Thyroid gland (tissue), 4 donors: ENCODE results near the gene MPDU1. TPM values are rescaled to one million over a fixed set of nuclear protein-coding genes. Genes with fewer than 3 reads are reported as not detected.

Experiments used
- DNase-seq, 2 donors: peaks; one replicate each; pipeline ENCODE4 v3.0.0-alpha.2; 2019
- H3K27ac ChIP-seq, 3 donors: fragments of 200-600 bp; sonication (generic); 1 replicate in 2 of 3; 2 replicates in 1 of 3; pipeline ENCODE4 v1.5.1; 2016 to 2019; ENCODE audit warnings: mild to moderate bottlenecking in 1 of 3, moderate library complexity in 1 of 3
- H3K27me3 ChIP-seq: fragments of 200-600 bp; sonication (generic); one replicate; pipeline ENCODE4 v1.5.1; 2019
- H3K36me3 ChIP-seq, 2 donors: fragments of 200-600 bp; sonication (generic); one replicate each; pipeline ENCODE4 v1.5.1; 2016 to 2019
- H3K4me1 ChIP-seq, 2 donors: fragments of 200-600 bp; sonication (generic); one replicate each; pipeline ENCODE4 v1.5.1; 2017 to 2019
- H3K4me3 ChIP-seq, 3 donors: fragments of 200-600 bp; sonication (generic); replicated peaks in 1 of 3; 1 replicate in 2 of 3; 2 replicates in 1 of 3; pipeline ENCODE4 v1.5.1; 2016; ENCODE audit warnings: mild to moderate bottlenecking in 1 of 3
- H3K9me3 ChIP-seq: fragments of 200-600 bp; sonication (generic); one replicate; pipeline ENCODE4 v1.5.1; 2017
- POLR2A ChIP-seq, 2 donors: fragments of 450-650 bp; IDR thresholded peaks; one replicate each; pipeline ENCODE4 v1.6.1; 2017; ENCODE audit warnings: antibody characterized with exemption in 2 of 2, mild to moderate bottlenecking in 2 of 2, moderate library complexity in 1 of 2
- WGBS, 2 donors: methylation state at CpG; one replicate each; pipeline ENCODE4 v1.1.5; 2017; 5-methylcytosine and 5-hydroxymethylcytosine counted together
- intact Hi-C: fragments of 100-400 bp; cut with DNase I; formaldehyde crosslinking; loops from one replicate; pipeline ENCODE4 v1.15.1; 2023
- total RNA-seq, 4 donors: library from RNA; depleted of rRNA; stranded (reverse); fragments of >200 nt; gene quantifications; one replicate each; pipeline ENCODE4 v1.2.3, GENCODE V29; 2016
- TF ChIP-seq, protein P1 (sequence below), 6 experiments: fragments of 200-600 bp in 3 of 6; fragments of 450-650 bp in 3 of 6; sonication (generic) in 3 of 6; IDR thresholded peaks; one replicate each; pipeline ENCODE4 v1.5.1; 2016 to 2019; ENCODE audit warnings: antibody characterized with exemption in 6 of 6, mild to moderate bottlenecking in 2 of 6, inconsistent platforms in 1 of 6, moderate library complexity in 1 of 6

MPDU1 gene
- total RNA-seq, 4 donors from 2014 or later, result 88.8 to 250 (median 164) TPM

GRCh38 chr17:7544911-7545310, 38.7 kb upstream of the MPDU1 start:
- WGBS, 2 donors, result 67 to 71% methylated on average over 6 of the region's 6 CpGs
- Histone ChIP-seq H3K9me3 (no peaks in the 10 kb centered on the region), H3K36me3 (no peaks in the 10 kb centered on the region), H3K4me1 (peaks cover 10 to 15% of the 10 kb centered on the region in 2 donors), H3K27me3 (no peaks in the 10 kb centered on the region), H3K27ac (no peak overlapping the region), H3K4me3 (no peak overlapping the region)
- TF ChIP-seq POLR2A (IDR thresholded peaks at IDR 0.05), result no peak
- TF ChIP-seq, protein P1, sequence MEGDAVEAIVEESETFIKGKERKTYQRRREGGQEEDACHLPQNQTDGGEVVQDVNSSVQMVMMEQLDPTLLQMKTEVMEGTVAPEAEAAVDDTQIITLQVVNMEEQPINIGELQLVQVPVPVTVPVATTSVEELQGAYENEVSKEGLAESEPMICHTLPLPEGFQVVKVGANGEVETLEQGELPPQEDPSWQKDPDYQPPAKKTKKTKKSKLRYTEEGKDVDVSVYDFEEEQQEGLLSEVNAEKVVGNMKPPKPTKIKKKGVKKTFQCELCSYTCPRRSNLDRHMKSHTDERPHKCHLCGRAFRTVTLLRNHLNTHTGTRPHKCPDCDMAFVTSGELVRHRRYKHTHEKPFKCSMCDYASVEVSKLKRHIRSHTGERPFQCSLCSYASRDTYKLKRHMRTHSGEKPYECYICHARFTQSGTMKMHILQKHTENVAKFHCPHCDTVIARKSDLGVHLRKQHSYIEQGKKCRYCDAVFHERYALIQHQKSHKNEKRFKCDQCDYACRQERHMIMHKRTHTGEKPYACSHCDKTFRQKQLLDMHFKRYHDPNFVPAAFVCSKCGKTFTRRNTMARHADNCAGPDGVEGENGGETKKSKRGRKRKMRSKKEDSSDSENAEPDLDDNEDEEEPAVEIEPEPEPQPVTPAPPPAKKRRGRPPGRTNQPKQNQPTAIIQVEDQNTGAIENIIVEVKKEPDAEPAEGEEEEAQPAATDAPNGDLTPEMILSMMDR (IDR thresholded peaks at IDR 0.05), result no peak
- DNase-seq, result no peak
- intact Hi-C loops, result no loop called here

- Histone ChIP-seq H3K27me3 (no peaks in the 10 kb centered on the region), H3K9me3 (no peaks in the 10 kb centered on the region), H3K27ac (peak within 1 kb of the TSS; percentile 73 to 92 (median 89)), H3K36me3 (no peaks in the 10 kb centered on the region), H3K4me1 (peaks cover 10 to 19% of the 10 kb centered on the region in 2 donors), H3K4me3 (peak within 1 kb of the TSS; percentile 52 to 97 (median 85))
- DNase-seq, result peak; percentile 62 to 65
- intact Hi-C loops, result no loop called here
- TF ChIP-seq, protein P1 (IDR thresholded peaks at IDR 0.05), result peak in 3 of 6 experiments; percentile 21 to 32 (median 23)
- peak in 1 of 2 donors; percentile 41 for TF ChIP-seq POLR2A (IDR thresholded peaks at IDR 0.05)
- 1 to 3% methylated on average over 19 to 31 of the region's 65 CpGs for WGBS, 2 donors
Observed at GRCh38 chr17:7548585-7549400, 34.9 kb upstream of the MPDU1 start, which contains the start of gene TNFSF12. TNFSF12 (plus strand) TSS chr17:7549058; CDS start chr17:7549154, 96 bp downstream.

DNA sequence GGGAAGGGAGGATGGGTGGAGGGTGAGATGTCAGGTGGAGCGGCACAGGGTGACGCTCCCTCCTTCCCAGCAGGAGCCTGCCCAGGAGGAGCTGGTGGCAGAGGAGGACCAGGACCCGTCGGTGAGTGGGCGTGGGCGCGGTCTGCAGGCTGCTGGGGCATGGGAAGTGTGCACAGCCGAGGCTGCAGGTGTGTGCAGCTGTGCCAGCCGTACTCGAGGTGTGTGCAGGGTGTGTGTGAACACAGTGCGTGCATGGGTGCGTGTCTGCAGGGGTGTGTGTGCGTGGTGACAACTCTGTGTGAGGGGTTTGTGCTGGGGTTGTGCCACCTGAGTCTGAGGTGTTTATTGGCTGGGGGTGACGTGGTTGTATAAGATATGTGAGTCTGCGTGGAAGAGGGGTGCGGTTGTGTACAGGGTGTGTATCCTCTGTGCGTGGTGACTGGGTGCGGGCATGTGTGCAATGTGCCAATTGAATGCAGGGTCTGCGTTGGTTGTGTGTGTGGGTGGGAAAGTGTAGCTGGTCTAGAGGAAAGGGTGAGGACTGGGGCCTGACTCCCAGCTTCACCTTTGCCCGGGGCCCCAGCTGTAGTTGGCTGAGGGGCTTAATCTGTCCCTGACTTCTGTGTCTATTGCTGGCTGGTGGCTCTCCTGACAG, 34.1 kb upstream of the MPDU1 start:
- peak overlapping the region; percentile 73 to 92 (median 89) for H3K27ac ChIP-seq
- no peaks in the 10 kb centered on the region for H3K27me3 ChIP-seq
- WGBS, 2 donors, result 47 to 49% methylated on average over 17 to 20 of the region's 20 CpGs
- intact Hi-C loops, result no loop called here
- no peaks in the 10 kb centered on the region for H3K9me3 ChIP-seq
- H3K36me3 ChIP-seq, result no peaks in the 10 kb centered on the region
- DNase-seq, result peak; percentile 38 to 56
- H3K4me1 ChIP-seq, result peaks cover 10 to 19% of the 10 kb centered on the region in 2 donors
- H3K4me3 ChIP-seq, result peak overlapping the region; percentile 52 to 97 (median 85)
- TF ChIP-seq POLR2A (IDR thresholded peaks at IDR 0.05), result no peak
- TF ChIP-seq, protein P1 (IDR thresholded peaks at IDR 0.05), result no peak

- intact Hi-C loops, result no loop called here
- 74 to 80% methylated on average over 6 of the region's 6 CpGs for WGBS, 2 donors
- peaks cover 10 to 19% of the 10 kb centered on the region in 2 donors for H3K4me1 ChIP-seq
- no peaks in the 10 kb centered on the region for H3K9me3 ChIP-seq
- H3K36me3 ChIP-seq, result no peaks in the 10 kb centered on the region
- no peaks in the 10 kb centered on the region for H3K27me3 ChIP-seq
- no peak overlapping the region for H3K4me3 ChIP-seq
- H3K27ac ChIP-seq, result no peak overlapping the region
- no peak for DNase-seq
- TF ChIP-seq, protein P1 (IDR thresholded peaks at IDR 0.05), result no peak
- TF ChIP-seq POLR2A (IDR thresholded peaks at IDR 0.05), result no peak
Observed at GRCh38 chr17:7550344-7550743, 33.3 kb upstream of the MPDU1 start.
